SW 1271 (cell line): ENCODE results near the gene ELP4.
"Not testable (repeated sequence)": the region's sequence is repeated elsewhere in the genome, so short reads cannot be mapped to it uniquely, and the experiment has no call there.

Experiments
- DNase-seq, 2 experiments: peaks; one replicate each; lab custom pipeline; 2025; lab: John Stamatoyannopoulos, UW

The ELP4 gene

DNA sequence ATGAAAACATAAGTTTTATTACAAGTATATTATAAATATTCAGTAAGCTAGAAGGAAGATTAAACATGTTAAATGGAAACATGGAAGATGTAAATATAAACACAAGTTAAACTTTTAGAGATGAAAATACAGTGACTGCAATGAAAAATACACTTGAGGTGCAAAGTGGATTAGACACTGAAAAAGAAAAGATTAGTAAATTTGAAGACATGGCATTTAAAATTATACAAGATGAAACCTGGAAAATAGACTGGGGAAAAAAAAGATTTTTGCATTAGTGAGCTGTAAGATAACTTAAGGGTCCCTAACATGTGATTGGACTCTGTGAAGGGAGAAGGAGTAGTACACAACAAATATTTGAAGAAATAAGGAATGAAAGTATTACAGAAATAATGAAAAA, 33.3 kb downstream of the ELP4 start:
- no peak for DNase-seq

DNA sequence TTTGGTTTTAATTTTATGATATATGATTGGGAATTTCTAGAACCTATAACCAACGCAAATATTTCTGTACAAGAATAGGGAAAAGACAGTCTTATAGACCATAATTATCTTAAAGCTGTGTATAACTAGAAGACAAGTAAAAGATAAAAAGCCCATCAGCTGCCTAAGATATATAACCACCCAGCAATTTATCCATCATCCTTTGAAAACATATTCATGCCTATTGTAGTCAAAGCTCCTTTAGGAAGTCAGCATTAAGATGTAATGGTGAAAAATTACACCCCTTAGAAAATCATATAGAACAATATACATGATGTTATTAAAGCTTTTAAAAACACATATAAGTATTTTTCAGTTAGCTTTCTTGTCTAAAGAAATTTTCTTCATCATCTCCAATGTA, 46.4 kb downstream of the ELP4 start:
- no peak for DNase-seq

DNA sequence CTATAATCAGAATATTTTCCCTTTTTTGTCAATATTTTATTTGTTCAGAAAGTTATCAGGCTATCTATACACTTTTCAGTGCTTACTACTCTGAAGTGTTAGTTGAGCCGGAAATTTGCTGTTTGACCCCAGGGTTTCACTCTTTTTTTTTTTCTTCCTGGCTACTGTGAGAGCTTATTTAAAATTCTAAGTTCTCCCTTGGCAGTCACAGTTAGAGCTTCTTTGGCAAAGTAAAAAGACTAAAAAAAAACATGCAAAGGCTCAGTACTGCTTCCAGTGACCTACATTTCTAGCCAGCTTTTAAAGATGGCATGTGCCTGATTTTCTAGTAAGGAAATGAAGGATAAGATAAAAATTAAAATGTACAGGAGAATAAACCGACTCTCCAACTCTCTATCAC, 48.4 kb downstream of the ELP4 start:
- DNase-seq: no peak

DNA sequence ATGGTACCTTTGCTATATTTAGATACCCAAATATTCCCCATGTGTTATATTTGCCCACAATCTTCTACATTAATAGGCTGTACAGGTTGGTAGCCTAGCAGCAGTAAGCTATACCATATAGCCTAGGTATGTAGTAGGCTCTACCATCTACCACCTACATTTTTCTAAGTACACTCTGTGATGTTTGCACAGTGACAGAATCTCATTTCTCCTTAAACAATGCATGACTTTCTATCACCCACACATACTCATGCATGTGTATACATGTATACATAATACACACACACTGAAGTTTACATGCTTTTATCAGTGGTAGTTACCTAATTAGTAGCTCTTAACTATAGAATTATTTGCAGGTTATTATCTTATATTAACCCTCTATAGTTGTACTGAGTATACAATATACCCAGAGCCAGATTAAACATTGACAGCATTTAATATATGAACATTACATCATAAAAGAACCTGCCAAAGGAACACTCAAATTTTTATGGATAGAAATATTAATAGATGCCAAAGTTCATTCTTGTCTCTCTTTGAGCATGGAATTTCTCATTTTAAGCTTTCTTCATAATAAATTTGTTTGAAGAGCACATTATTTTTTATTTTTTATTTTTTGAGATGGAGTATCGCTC, 51.4 kb downstream of the ELP4 start:
- no peak for DNase-seq

DNA sequence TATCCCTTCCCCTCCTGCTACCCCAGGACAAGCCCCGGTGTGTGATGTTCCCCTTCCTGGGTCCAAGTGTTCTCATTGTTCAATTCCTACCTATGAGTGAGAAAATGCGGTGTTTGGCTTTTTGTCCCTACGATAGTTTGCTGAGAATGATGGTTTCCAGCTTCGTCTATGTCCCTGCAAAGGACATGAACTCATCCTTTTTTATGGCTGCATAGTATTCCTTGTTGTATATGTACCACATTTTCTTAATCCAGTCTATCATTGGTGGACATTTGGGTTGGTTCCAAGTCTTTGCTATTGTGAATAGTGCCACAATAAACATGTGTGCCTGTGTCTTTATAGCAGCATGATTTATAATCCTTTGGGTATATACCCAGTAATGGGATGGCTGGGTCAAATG, 55.0 kb downstream of the ELP4 start:
- not testable (repeated sequence) for DNase-seq

DNA sequence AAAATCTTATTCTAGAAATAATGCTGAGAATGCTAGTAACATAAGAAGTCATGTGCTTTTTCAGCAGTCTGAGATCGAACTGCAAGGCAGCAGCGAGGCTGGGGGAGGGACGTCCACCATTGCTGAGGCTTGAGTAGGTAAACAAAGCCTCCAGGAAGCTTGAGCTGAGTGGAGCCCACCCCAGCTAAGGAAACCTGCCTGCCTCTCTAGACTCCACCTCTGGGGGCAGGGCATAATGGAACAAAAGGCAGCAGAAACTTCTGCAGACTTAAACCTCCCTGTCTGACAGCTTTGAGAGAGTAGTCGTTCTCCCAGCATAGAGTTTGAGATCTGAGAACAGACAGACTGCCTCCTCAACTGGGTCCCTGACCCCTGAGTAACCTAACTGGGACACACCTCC, 64.6 kb downstream of the ELP4 start:
- not testable (repeated sequence) for DNase-seq

DNA sequence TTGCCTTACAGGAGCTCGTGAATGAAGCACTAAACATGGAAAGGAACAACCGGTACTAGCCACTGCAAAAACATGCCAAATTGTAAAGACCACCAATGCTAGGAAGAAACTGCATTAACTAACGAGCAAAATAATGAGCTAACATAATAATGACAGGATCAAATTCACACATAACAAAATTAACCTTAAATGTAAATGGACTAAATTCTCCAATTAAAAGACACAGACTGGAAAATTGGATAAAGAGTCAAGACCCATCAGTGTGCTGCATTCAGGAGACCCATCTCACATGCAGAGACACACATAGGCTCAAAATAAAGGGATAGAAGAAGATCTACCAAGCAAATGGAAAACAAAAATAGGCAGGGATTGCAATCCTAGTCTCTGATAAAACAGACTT, 66.2 kb downstream of the ELP4 start:
- not testable (repeated sequence) for DNase-seq

DNA sequence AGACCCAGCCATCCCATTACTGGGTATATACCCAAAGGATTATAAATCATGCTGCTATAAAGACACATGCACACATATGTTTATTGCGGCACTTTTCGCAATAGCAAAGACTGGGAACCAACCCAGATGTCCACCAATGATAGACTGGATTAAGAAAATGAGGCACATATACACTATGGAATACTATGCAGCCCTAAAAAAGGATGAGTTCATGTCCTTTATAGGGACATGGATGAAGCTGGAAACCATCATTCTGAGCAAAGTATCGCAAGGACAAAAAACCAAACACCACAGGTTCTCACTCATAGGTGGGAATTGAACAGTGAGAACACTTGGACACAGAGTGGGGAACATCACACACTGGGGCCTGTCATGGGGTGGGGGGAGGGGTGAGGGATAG, 69.8 kb downstream of the ELP4 start:
- DNase-seq: not testable (repeated sequence)

DNA sequence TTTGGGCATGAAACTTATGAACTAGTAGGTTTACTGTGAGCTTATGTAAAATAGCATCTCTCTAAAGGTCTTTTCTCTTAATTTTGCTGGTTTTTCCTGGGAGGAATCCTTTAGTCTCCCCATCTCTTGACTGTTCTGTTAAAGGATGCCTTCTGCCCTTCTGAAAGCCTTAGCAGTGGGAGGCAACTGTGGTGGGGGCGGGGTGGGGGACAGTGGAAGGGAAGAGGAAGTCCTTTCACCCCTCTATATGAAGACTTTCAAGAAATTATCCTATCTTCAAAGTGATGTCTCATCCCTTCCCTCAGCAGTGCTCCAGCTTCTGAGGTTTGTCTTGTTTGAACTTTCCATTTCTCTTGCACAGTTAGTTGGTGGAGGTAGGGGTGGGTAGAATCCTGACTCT, 73.1 kb downstream of the ELP4 start:
- no peak for DNase-seq

DNA sequence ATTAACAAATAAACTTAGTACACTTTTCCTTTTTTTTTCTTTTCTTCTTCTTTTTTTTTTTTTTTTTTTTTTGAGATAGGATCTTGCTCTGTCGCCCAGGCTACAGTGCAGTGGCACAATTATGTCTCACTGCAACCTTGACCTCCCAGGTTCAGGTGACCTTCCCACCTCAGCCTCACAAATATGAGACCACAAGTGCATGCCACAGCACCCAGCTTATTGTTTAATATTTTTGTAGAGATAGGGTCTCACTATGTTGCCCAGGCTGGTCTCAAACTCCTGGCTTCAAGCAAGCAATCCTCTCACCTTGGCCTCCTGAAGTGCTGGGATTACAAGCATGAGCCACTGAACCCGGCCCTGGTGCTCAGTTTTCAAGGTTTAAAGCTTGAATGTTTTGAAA, 88.9 kb downstream of the ELP4 start:
- no peak for DNase-seq

DNA sequence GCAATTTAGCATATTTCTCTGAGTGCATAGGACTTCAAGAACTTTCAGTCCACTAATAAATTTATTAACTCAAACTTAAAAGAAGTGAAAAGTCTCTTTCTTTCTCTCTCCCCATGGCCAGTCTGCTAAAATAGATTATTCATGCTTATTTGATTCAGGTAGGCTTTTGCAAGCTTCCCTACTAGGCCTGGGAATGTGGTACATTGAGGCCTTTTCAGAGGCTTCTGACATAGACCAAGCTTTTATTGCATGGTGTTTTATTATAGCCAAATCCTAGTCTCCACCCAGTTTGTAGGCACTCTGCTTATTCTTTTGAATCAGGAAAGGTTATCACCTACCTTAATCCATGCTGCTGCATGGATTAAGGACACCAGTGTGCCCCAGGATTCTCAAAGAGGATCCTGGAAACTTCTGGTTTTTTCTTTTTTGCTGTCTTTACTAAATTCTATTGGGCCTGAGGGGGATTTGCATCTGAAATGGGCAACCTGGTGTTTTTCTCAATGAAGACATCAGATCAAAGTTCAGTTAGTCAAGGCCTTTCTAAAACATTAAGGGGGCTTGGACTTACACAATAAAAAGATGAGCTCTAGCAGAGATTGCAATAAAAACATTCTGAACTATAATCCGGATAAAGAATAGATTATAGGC, 92.2 kb downstream of the ELP4 start:
- no peak for DNase-seq

DNA sequence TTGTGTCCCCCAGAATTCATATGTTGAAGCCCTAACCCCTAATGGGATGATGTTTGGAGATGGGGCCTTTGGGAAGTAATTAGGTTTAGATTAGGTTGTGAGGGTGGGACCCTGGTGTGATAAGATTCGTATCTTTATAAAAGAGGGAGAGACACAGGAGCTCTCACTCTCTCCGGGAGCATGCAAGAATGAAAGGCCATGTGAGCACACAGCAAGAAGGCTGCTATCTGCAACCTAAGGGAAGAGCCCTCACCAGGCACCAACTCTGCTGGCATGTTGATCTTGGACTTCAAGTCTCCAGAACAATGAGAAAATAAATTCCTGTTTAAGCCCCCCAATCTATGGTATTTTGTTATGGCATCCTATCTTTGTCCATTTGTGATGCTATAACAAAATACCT, 97.3 kb downstream of the ELP4 start:
- no peak for DNase-seq

DNA sequence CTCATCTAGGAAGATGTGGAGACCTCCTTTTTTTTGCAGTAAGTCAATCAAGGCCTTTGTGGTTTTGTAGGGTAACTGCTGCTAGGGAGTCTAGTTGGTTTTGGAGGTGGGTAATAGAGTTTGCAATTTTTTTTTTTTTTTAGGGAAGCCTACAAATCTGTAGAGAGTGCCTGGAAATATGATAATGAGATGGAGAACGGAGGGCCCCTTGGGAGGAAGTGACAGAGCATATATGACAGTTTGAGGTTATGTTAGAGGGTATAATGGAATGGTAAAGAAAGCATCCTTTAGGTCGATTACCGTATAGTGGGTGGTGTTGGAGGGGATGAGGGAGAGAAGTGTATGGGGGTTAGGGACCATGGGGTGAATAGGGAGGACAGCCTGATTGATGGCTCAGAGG, 98.3 kb downstream of the ELP4 start:
- no peak for DNase-seq

DNA sequence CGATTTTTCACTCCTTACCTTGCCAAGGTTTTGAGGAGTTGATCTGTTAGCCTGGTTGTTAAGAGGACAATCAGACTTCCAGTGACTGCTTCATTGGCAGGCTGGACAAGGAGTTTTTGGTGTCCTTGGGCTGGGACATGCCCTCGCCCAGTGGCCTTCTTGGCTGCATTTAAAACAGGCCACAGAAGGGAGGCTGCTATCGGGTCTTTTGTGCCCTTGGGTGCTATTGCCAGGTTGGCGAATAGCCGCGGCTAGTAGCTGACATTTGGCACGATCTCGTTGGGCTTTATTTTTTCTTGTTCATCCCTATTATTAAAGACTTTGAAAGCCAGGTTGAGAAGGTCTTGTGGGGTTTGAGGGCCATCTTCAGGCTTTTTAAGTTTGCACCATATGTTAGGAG, 99.4 kb downstream of the ELP4 start:
- DNase-seq: no peak

DNA sequence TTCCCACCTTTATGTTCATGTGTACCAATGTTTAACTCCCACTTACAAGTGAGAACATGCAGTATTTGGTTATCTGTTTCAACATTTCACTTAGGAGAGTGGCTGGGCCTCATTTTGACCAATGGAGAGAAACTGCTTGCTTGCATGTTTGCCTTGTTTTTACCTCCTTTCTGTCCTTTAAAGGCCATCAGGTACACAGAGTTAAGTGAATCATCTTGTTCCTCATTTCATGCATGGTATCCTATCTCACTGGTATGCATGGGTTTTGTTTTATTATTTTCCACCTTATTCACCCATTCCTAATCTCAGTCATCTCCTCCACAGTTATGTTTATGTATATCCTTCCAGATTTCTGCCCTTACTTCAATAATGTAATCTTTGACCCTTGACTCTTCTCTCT, 101.0 kb downstream of the ELP4 start:
- no peak for DNase-seq

DNA sequence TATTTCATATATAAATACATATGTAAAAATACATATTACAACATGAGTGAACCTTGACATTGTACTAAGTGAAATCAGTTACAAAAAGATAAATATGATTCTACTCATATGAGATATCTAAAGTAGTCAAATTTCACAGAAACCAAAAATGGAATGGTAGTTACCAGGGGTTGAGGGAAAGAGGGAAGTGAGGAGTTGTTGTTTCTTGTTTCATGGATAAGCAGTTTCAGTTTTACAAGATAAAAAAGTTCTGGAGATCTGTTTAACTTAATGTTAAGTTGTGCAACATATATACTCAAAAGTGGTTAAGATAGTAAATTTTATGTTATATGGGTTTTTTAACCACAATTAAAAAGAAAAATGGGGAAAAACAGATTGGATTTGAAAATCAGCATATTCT, 107.7 kb downstream of the ELP4 start:
- DNase-seq: no peak

DNA sequence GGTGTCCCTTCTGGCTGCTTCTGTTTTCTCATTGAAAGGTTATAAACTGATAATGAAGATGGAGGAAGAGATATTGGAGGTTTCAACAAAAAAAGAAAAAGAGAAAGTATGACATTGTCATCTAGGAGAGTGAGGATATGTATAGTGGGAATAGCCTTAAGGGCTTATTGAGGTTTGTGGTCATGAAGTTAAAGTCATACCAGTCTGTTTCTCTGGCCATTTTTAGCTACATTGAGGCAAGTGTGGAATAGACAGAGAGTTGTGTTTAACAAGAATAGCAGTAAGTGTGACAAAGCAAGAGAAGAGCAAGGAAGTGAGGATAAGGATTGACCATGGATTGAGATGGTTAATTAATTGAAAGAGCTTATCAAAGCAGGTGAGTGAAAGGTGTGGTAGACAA, 110.4 kb downstream of the ELP4 start:
- no peak for DNase-seq

DNA sequence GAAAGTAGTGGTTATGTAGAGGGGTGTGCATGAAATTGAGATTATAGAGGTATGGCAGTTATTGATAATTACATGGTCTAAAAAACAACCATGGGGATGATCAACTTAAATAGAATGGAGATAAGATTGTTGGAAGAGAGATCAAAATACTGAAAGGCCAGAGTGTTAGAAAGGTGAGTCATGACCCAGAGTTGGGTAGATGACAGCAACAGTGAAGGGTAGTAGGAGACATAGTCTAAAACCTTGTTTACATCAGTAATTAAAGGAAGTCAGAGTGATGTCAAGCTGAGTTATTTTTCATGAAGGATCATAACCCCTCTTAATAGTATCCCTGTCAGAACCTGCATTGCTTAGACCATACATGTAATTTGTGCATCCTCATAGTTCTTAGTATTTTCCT, 110.9 kb downstream of the ELP4 start:
- DNase-seq: no peak

DNA sequence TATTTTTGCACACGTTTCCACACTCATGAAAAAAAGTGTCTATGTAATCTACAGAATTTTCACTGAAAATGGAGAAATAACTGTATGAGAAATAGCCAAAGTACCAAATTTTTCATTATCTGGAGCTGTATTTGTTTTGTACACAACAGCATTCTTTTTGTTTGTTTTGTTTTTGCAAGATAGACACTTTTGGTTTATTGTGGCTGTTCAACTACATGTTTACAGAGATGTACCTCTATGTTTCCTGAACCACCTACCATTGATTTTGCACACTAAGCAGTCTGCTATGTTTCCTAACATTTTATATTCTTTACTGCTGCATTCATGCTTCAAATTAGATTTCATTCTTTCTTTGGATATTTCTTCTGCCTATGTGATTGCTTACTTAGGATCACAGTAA, 116.3 kb downstream of the ELP4 start:
- DNase-seq: no peak

DNA sequence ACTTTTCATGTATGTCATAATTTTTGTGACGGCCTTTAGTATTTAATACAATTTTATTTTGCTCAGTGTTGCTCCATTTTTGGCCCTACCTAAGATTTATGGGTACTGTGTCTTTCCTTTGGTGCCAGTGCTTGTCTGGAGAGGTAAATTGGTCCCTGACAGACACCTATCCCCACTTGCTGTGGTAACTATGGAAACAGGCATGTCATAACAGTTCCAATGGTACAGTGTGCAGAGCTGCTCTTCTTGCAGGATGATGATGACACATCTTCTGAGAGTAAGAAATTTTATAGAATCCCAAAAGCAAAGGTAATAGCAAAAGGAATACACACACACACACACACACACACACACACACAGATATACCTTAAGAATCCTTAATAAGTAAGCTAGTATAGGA, 118.5 kb downstream of the ELP4 start:
- no peak for DNase-seq

DNA sequence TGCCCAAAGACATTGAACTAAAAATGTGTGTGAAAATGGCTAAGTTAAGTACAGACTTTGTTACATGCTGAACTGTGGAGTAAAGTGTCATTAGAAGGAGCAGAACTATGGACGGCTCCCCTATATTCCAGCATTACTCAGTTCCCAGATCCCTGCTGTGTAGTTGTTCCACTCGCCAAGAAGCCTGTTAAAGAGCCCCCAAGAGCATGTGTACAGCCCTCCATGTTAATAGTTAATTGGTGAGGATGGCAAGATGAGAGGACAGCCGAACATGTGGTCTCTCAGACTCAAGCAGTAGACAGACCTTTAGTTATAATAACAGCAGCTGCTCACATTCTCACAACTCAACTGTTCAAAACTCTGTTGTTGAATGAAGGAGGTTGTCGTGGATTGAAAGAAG, 127.4 kb downstream of the ELP4 start:
- no peak for DNase-seq

DNA sequence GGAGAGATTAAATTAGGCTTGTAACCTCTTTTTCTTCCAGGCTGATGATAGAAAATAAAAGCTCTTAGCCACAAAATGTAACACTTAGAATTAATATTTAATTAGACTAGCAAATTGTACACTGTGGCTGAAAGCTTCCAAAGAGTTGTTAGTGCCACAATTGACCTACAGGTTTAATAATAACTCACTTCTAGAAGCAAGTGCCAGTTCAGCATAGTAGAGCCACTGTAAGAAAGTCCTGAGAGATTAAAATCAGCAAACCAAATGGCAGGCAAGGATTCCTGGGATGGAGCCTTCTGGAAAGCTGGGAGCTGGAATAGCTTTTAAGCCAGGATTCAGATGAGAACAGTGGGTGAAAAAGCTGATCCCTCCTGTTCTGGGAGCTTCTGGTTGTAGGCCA, 131.0 kb downstream of the ELP4 start:
- no peak for DNase-seq

DNA sequence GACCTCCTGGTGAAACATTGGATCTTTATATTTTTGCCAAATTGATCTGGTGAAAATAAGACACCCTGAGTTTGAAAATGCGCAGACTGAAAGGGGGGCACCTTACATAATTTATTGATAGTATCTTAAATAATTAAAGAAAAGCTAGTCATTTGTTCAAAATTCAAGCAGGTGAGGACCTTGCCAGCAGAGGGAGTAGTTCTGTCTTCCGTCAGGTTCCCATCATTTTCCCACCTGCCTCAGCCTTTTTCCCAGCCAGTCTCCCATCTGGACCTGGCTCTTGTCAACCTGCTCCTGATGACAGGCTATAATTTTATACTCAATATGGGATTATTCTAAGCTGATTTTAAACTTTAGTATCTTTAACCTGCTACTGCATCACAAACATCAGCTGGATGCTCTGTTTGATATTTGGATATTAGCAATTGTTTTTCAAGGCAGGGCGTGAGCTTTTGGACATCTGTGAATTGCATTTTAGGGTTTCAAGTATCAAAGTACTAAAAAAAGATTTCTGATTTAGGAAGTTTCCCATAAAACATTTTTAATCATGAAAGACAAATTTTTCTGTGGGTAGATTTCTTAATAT, 132.0 kb downstream of the ELP4 start:
- peak in 1 of 2 experiments; percentile 20 for DNase-seq

DNA sequence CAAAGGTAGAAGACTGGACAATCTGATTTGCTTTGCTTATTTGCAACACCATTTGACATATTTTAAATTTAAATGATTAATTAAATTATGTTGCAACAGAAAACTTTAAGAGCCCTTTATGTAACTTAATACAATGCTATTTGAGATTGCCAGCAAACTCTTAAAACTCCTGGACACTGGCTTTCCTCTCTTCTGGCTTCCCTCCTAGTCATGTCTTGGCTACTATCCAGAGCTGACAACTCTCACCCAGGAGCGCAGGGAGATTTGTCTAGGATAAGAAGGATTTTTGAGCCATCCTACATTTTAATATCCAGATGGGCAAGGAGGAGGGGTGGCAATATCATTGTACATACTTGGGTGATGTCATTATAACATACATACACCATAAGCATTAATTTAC, 134.3 kb downstream of the ELP4 start:
- no peak for DNase-seq
